Thyroid gland (tissue), 4 donors: ENCODE measurements around the gene GADL1. TPM values are rescaled to one million over a fixed set of nuclear protein-coding genes. Genes with fewer than 3 reads are reported as not detected.

Experiments used
- DNase-seq, 2 donors: peaks; one replicate each; pipeline ENCODE4 v3.0.0-alpha.2; 2019
- H3K27ac ChIP-seq, 3 donors: fragments of 200-600 bp; sonication (generic); 1 replicate in 2 of 3; 2 replicates in 1 of 3; pipeline ENCODE4 v1.5.1; 2016 to 2019; ENCODE audit warnings: mild to moderate bottlenecking in 1 of 3, moderate library complexity in 1 of 3
- H3K27me3 ChIP-seq: fragments of 200-600 bp; sonication (generic); one replicate; pipeline ENCODE4 v1.5.1; 2019
- H3K36me3 ChIP-seq, 2 donors: fragments of 200-600 bp; sonication (generic); one replicate each; pipeline ENCODE4 v1.5.1; 2016 to 2019
- H3K4me1 ChIP-seq, 2 donors: fragments of 200-600 bp; sonication (generic); one replicate each; pipeline ENCODE4 v1.5.1; 2017 to 2019
- H3K4me3 ChIP-seq, 3 donors: fragments of 200-600 bp; sonication (generic); replicated peaks in 1 of 3; 1 replicate in 2 of 3; 2 replicates in 1 of 3; pipeline ENCODE4 v1.5.1; 2016; ENCODE audit warnings: mild to moderate bottlenecking in 1 of 3
- H3K9me3 ChIP-seq: fragments of 200-600 bp; sonication (generic); one replicate; pipeline ENCODE4 v1.5.1; 2017
- POLR2A ChIP-seq, 2 donors: fragments of 450-650 bp; IDR thresholded peaks; one replicate each; pipeline ENCODE4 v1.6.1; 2017; ENCODE audit warnings: antibody characterized with exemption in 2 of 2, mild to moderate bottlenecking in 2 of 2, moderate library complexity in 1 of 2
- WGBS, 2 donors: methylation state at CpG; one replicate each; pipeline ENCODE4 v1.1.5; 2017; 5-methylcytosine and 5-hydroxymethylcytosine counted together
- intact Hi-C: fragments of 100-400 bp; cut with DNase I; formaldehyde crosslinking; loops from one replicate; pipeline ENCODE4 v1.15.1; 2023
- total RNA-seq, 4 donors: library from RNA; depleted of rRNA; stranded (reverse); fragments of >200 nt; gene quantifications; one replicate each; pipeline ENCODE4 v1.2.3, GENCODE V29; 2016
- TF ChIP-seq, protein P1 (sequence below), 6 experiments: fragments of 200-600 bp in 3 of 6; fragments of 450-650 bp in 3 of 6; sonication (generic) in 3 of 6; IDR thresholded peaks; one replicate each; pipeline ENCODE4 v1.5.1; 2016 to 2019; ENCODE audit warnings: antibody characterized with exemption in 6 of 6, mild to moderate bottlenecking in 2 of 6, inconsistent platforms in 1 of 6, moderate library complexity in 1 of 6

The GADL1 gene
- total RNA-seq, 4 donors from 2014 or later = not detected

DNA sequence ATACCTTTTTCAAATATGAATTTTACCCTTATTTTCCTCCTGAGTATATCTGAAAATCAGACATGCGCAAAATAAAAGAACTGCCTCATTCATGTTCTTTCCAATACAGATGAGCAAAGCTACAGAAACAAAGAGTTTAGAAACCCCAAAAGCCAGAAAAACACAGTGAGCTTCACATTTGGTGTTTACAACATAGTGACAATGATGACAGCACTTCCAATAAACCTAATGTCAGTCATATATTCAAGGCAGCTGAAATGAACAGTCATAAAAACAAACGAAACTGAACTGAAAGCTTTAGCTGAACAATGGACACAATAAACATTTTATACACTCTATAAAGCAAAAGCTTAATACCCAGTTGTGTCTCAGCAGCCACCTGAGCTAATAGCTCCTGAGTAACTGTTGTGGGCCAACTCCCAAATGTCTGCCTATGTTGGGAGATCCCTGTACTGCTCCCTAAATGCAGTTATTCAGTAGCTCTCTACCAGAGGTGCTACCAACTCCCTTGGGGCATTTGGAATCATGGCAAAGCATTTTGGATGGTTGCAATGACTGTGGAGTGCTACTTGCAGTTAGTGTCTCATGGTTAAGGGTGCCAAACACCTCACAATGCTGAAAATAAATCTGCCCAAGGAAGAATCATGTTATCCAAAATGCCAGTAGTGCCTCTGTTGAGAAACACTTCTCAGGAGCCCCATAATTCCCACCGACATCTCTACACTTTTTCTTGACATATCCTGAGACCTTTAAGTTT is 156.5 kb downstream of the GADL1 start:
- TF ChIP-seq POLR2A (IDR thresholded peaks at IDR 0.05) = no peak
- TF ChIP-seq, protein P1, sequence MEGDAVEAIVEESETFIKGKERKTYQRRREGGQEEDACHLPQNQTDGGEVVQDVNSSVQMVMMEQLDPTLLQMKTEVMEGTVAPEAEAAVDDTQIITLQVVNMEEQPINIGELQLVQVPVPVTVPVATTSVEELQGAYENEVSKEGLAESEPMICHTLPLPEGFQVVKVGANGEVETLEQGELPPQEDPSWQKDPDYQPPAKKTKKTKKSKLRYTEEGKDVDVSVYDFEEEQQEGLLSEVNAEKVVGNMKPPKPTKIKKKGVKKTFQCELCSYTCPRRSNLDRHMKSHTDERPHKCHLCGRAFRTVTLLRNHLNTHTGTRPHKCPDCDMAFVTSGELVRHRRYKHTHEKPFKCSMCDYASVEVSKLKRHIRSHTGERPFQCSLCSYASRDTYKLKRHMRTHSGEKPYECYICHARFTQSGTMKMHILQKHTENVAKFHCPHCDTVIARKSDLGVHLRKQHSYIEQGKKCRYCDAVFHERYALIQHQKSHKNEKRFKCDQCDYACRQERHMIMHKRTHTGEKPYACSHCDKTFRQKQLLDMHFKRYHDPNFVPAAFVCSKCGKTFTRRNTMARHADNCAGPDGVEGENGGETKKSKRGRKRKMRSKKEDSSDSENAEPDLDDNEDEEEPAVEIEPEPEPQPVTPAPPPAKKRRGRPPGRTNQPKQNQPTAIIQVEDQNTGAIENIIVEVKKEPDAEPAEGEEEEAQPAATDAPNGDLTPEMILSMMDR (IDR thresholded peaks at IDR 0.05) = no peak

DNA sequence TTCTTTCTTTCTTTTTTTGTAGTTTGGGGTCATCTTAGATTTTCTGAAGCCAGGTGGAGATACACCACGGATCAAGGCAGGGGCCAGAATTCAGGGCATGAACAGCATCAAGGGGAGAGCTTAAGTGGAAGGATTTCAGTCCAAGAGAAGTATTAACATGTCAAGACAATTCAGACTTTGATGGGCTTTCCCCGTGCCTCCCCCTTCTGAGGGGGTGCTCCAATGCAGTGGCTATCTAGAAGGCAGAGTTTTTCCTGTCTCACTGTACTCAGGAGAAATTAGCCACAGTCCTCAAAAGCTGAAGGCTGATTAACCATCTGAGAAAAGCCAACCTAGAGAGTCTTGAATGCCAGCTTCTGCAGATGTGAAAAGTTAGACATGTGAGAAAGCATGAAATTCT is 160.8 kb downstream of the GADL1 start:
- DNase-seq = no peak
- 71 to 75% methylated on average over 2 of the region's 2 CpGs for WGBS, 2 donors
- intact Hi-C loops = no loop called here
- Histone ChIP-seq H3K36me3 (no peaks in the 10 kb centered on the region), H3K4me1 (no peaks in the 10 kb centered on the region), H3K9me3 (no peaks in the 10 kb centered on the region), H3K27me3 (no peaks in the 10 kb centered on the region), H3K4me3 (no peak overlapping the region), H3K27ac (no peak overlapping the region)
- no peak for TF ChIP-seq POLR2A (IDR thresholded peaks at IDR 0.05)
- TF ChIP-seq, protein P1 (IDR thresholded peaks at IDR 0.05) = no peak

More for the DNA sequence above, 156.5 kb downstream of the GADL1 start:
- no peaks in the 10 kb centered on the region for H3K27me3 ChIP-seq
- H3K27ac ChIP-seq = no peak overlapping the region
- H3K4me3 ChIP-seq = no peak overlapping the region
- intact Hi-C loops = no loop called here
- H3K4me1 ChIP-seq = no peaks in the 10 kb centered on the region
- WGBS, 2 donors = 90 to 91% methylated on average over 3 of the region's 3 CpGs
- no peaks in the 10 kb centered on the region for H3K36me3 ChIP-seq
- DNase-seq = no peak
- no peaks in the 10 kb centered on the region for H3K9me3 ChIP-seq

DNA sequence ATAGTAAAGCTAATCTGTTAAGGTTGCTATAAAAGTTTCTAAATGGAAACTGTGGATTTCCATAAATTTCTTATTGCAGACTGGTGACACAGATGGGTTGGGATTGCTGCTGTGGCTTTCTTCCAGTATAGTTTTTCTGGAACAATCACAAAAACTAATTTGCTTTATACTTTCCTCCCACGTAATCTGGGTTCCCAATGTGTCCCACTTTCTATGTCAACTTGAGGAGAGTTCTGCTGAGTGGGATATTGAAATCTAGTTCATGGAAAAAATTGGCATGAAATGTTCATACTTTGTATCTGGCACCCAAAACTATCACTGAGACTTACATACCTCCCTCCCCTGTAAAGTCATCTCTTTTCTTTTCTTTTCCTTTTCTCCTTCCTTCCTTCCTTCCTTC is 161.3 kb downstream of the GADL1 start:
- H3K9me3 ChIP-seq = no peaks in the 10 kb centered on the region
- no peak overlapping the region for H3K4me3 ChIP-seq
- H3K27ac ChIP-seq = no peak overlapping the region
- DNase-seq = no peak
- intact Hi-C loops = no loop called here
- TF ChIP-seq, protein P1 (IDR thresholded peaks at IDR 0.05) = no peak
- no peak for TF ChIP-seq POLR2A (IDR thresholded peaks at IDR 0.05)
- no peaks in the 10 kb centered on the region for H3K36me3 ChIP-seq
- H3K27me3 ChIP-seq = no peaks in the 10 kb centered on the region
- no peaks in the 10 kb centered on the region for H3K4me1 ChIP-seq
- 77 to 82% methylated on average over 1 of the region's 1 CpG for WGBS, 2 donors

DNA sequence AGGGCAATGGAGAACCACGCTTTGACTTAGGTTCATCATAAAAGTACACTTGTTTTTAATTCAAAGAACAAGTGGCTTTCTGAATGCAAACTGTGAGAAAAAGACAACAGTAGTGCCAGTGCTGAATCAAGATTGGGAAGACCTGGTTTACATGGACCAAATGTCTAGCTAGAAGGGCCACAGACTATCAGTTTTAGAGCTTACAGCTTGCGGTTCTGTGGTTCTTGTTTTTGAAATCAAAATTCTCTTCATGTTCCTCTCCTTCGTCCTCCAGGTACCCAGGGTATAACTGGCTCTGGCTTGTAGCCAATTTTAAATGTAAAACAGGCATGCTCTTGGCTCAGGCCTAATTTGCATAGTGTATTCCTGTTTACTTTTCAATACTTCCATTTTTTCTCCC is 163.5 kb downstream of the GADL1 start:
- no peaks in the 10 kb centered on the region for H3K36me3 ChIP-seq
- H3K27me3 ChIP-seq = no peaks in the 10 kb centered on the region
- TF ChIP-seq, protein P1 (IDR thresholded peaks at IDR 0.05) = no peak
- no peak for TF ChIP-seq POLR2A (IDR thresholded peaks at IDR 0.05)
- intact Hi-C loops = no loop called here
- no peaks in the 10 kb centered on the region for H3K9me3 ChIP-seq
- H3K4me1 ChIP-seq = no peaks in the 10 kb centered on the region
- H3K4me3 ChIP-seq = no peak overlapping the region
- no peak overlapping the region for H3K27ac ChIP-seq
- 87 to 94% methylated on average over 3 of the region's 3 CpGs for WGBS, 2 donors
- no peak for DNase-seq

DNA sequence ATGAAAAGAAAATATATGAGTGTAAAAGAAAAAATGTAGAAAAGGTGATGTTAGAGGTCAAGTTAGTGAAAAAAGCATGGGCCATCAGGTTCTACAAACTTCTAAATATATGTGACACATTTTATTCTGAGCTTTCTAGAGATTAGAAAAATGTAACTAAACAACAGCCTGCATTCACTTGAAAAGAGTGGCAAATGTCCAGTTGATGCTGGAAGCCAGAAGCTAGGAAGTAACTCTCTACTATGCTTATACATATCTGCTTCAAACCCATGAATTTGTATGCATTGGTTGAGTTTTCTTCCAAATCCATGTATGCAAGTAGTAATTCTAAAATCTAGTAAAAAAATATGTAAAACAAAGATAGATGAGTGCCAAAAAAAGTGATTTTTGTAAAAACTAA is 164.5 kb downstream of the GADL1 start:
- DNase-seq = no peak
- H3K27ac ChIP-seq = no peak overlapping the region
- TF ChIP-seq POLR2A (IDR thresholded peaks at IDR 0.05) = no peak
- TF ChIP-seq, protein P1 (IDR thresholded peaks at IDR 0.05) = no peak
- H3K9me3 ChIP-seq = no peaks in the 10 kb centered on the region
- H3K27me3 ChIP-seq = no peaks in the 10 kb centered on the region
- no peaks in the 10 kb centered on the region for H3K36me3 ChIP-seq
- no peak overlapping the region for H3K4me3 ChIP-seq
- intact Hi-C loops = no loop called here
- H3K4me1 ChIP-seq = no peaks in the 10 kb centered on the region
